AG09319 (cell line): ENCODE measurements around the gene DLGAP1.

Source experiments
- DNase-seq: peaks from one replicate; pipeline ENCODE4 v3.0.0-alpha.2; 2010; ENCODE audit warnings: low read depth; ENCODE audit errors: extremely low read depth
- CTCF ChIP-seq: IDR thresholded peaks from 2 replicates; pipeline ENCODE4 v1.5.1; 2011; ENCODE audit warnings: low read depth, mild to moderate bottlenecking, inconsistent platforms, low read length, moderate library complexity

Gene DLGAP1

GRCh38 chr18:4282954-4283353 lies 172.2 kb downstream of the DLGAP1 start:
- no peak for DNase-seq
- no peak for TF ChIP-seq CTCF

DNA sequence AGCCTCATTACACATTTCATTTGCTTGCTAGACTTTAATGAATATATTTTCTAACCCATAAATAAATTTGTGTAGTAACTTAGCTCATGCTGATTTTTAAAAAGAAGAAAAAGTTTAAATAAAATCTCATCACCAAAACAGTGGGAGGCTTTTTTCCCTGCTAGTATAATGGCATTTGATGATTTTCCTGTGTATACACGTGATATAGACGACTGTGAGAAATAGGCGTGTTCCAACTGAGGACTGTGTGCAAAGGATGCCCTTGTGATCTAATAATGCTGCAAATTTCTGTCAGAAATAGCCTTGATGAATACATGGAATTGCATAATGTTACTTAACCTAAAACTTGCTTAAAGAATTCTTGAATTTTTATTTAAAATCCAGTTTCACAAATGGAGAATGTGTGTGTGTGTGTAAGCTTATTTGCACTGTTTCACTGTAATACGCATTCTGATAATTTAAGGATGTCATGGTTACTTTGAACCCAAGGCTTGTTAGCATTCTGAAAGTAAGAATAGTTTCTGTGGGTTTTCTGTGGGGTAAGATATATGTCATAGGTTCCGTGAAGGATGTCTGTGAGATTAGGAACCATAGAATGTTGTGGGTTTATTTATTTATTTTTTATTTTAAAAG lies 178.0 kb downstream of the DLGAP1 start:
- no peak for TF ChIP-seq CTCF
- DNase-seq, result no peak

GRCh38 chr18:4271952-4272351 lies 183.2 kb downstream of the DLGAP1 start:
- no peak for TF ChIP-seq CTCF
- no peak for DNase-seq

GRCh38 chr18:4270988-4271387 lies 184.1 kb downstream of the DLGAP1 start:
- no peak for TF ChIP-seq CTCF
- no peak for DNase-seq

DNA sequence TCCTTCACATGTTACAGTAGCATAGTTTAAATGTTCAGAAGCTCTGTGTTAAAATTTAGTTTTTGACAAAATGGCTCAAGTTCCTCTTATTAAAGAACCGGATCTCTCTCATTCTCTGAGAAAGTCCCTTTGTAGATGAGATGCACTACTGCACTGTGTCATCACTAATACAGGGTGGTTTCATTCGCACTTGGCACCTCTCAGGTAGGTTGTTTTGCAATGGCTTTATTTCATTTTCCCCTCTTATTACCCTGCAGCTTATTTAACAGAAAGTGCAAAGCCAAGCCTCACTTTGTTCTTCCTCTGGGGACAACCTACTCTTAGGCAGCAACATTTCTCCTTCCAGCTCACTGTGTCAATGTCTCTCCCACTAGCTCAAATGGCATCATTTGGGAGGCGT lies 185.1 kb downstream of the DLGAP1 start:
- TF ChIP-seq CTCF, result no peak
- DNase-seq, result no peak

- no peak for DNase-seq
- no peak for TF ChIP-seq CTCF
Observed at GRCh38 chr18:4267641-4268040, 187.5 kb downstream of the DLGAP1 start.

GRCh38 chr18:4264347-4264791 lies 190.7 kb downstream of the DLGAP1 start:
- DNase-seq, result no peak
- TF ChIP-seq CTCF, result no peak
